Measurements from ENCODE around the gene GJD3.
A peak's percentile ranks its signal among the peaks of the same experiment; 100 is the strongest.

Gene GJD3

GRCh38 chr17:40321961-40322357 is 42.6 kb downstream of the GJD3 start:
- DNase-seq, result no peak

- DNase-seq, result no peak
Observed at GRCh38 chr17:40321524-40321929, 43.0 kb downstream of the GJD3 start.

DNA sequence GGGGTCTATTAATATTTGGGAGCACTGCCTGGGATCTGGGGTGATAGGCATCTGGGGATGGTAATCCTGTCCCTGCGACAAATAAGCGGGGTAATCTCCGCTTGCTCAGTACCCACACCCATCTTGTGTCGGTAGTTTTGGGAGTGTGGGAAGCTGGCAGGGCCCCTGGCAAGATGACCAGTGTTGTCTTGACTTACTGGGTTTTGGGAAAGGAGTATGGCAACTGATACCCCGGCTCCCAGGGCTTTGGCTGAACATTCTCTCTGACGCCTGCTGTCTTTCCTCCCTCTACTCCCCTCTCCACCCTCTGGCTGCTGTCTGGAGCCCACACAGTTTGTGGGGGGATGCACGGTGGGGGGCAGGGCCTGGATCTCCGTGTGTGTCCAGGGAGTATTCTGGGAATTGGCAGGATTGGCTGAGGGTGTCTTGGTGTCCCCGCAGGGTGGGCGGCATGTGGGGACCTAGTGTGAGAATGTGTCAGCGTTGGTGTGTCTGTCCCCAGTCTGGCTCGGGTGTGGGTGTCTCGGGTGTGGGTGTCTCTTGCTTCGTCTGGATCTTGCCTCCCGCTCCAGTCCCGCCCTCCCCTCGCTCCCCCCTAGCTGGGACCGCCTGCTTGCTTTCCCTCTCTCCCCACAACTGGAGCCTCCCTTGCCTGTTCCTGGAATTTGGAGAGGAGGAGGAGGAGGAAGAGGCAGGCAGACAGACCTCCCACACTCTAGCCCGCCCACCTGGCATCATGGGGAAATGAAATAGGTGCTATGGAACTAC is 43.6 kb downstream of the GJD3 start:
- no peak for DNase-seq

- DNase-seq, result peak; percentile 66
Observed at GRCh38 chr17:40319651-40320540, 44.6 kb downstream of the GJD3 start.

GRCh38 chr17:40318830-40319391 is 45.6 kb downstream of the GJD3 start:
- no peak for DNase-seq

- DNase-seq, result peak; percentile 89
Observed at GRCh38 chr17:40317880-40318829, 46.4 kb downstream of the GJD3 start.

DNA sequence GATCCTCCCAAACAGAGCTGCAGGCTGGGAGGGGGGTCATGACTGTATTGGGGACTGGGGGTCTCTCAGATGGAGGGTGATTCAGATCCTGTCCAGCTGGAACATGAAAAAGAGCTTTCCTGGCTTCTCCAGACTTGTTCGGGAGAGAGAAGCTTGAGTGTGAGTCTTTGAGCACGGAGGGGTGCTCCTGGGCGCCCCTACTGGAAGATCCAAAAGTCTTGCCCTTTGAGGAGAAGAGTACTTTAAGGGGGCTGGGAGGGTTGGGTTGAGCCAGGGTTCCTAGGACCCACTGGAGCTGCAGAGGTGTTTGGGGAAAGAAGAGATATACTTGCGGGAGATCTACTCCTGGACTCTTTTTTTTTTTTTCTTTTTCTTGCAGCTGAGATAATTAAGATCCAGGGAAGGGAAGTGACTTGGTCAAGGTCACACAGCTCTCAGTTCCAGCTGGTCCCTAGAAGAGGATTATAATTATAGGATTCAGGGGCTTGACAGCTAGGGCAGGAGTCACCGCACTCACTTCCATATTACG is 47.1 kb downstream of the GJD3 start:
- DNase-seq, result no peak

- DNase-seq, result no peak
Observed at GRCh38 chr17:40316571-40317344, 47.8 kb downstream of the GJD3 start.

- no peak for DNase-seq
Observed at GRCh38 chr17:40315678-40316570, 48.6 kb downstream of the GJD3 start.

DNA sequence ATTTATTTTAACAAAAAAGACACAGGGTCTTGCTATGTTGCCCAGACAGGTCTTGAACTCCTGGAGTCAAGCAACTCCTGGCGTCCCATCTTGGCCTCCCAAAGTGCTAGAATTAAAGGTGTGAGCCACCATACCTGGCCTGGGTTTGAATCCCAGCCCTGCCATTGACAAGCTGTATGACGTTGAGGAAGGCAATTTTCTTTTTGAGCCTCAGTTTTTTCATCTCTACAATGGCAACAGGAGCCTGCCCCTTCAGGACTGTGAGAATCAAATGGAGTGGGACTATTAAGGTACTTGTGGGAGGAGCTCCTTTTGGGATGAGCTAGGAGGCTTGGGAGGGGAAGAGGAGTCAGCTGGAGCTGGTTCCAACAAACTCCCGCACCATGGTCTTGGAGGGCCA is 49.3 kb downstream of the GJD3 start:
- DNase-seq, result no peak

- peak; percentile 84 for DNase-seq
Observed at GRCh38 chr17:40314584-40314956, 50.0 kb downstream of the GJD3 start.

DNA sequence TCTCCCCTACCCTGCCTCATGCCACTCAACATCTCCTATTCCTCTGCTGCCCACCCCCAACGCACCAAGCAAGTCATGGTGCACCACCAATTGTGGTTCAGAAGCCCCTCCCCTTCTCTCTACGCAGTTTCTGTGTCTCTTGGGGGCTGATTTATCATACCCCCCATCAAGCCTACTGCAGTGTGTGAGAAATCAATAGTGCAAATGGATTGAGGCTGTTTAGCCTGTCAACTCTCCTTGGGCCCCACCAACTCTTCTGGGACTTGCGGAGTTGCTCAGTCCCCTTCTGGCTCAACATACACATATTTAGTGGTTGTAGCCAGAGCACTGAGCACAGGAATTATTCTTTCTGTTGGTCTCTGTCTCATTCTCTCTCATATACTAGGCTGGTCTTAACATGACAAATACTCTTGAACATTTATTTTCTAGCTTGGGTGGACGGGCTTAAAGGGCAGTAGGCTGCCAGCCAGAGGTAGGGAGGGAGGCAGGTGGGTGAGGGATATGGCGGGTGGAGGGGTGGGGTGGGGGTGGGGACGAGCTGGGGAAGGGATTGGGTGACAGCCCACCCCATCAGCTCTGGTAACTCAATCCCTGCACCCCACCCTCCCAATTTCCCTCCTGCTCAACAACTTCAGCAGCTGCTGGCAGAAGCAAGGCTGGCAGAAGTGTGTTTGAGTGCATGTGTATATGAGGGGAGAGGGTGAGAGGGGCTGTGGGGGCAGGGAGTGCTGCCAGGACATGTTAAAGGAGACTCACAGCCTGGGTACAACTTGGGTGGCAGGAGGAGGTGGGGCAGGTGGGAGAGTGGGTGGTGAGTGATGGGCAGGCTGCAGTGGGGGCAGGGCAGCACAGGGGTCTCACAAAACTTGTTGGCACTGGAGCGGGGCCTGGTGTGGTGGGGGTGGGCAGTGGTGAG is 50.6 kb downstream of the GJD3 start:
- DNase-seq, result no peak
